ENCODE results near the gene ZFAND5.

DNA sequence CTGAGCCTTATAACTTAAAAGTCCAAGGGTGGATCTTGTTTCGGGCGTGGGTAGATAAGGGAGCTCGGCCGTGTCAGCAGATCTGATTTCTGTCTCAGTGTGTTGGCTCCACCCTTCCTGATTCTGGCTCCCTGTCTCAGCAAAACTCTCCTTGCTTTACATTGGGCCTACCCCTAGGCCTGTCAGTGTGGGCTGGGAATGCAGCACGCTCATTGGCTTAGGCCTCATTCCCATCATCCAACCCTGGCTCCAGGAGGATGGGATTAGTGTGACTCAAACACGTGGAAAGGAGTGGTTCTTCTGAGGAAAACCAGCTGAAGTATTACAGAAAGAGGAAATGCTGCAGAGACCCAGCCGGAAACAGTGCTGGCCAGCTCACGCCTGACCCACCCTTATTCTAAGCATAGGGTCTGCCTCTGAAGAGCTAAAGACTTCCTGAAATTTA lies 59.9 kb downstream of the ZFAND5 start:
- TF ChIP-seq, protein P1, sequence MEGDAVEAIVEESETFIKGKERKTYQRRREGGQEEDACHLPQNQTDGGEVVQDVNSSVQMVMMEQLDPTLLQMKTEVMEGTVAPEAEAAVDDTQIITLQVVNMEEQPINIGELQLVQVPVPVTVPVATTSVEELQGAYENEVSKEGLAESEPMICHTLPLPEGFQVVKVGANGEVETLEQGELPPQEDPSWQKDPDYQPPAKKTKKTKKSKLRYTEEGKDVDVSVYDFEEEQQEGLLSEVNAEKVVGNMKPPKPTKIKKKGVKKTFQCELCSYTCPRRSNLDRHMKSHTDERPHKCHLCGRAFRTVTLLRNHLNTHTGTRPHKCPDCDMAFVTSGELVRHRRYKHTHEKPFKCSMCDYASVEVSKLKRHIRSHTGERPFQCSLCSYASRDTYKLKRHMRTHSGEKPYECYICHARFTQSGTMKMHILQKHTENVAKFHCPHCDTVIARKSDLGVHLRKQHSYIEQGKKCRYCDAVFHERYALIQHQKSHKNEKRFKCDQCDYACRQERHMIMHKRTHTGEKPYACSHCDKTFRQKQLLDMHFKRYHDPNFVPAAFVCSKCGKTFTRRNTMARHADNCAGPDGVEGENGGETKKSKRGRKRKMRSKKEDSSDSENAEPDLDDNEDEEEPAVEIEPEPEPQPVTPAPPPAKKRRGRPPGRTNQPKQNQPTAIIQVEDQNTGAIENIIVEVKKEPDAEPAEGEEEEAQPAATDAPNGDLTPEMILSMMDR (IDR thresholded peaks at IDR 0.05) = no peak
- TF ChIP-seq POLR2AphosphoS5 (IDR thresholded peaks at IDR 0.05) = peak; percentile 57
- no peak for TF ChIP-seq POLR2A (IDR thresholded peaks at IDR 0.05)
- TF ChIP-seq EP300 (IDR thresholded peaks at IDR 0.05) = no peak
